Measurements from ENCODE around the gene SNORC. TPM values are rescaled to one million over a fixed set of nuclear protein-coding genes. Genes with fewer than 3 reads are reported as not detected.
A peak's percentile ranks its signal among the peaks of the same experiment; 100 is the strongest.

Gene SNORC
- total and polyA plus RNA-seq, 10 of the 15 experiments (the other 5 are each of a cell fraction or from before 2014, with no cell fraction given) = 0.04 to 0.74 (median 0.45) TPM; not detected in 4

DNA sequence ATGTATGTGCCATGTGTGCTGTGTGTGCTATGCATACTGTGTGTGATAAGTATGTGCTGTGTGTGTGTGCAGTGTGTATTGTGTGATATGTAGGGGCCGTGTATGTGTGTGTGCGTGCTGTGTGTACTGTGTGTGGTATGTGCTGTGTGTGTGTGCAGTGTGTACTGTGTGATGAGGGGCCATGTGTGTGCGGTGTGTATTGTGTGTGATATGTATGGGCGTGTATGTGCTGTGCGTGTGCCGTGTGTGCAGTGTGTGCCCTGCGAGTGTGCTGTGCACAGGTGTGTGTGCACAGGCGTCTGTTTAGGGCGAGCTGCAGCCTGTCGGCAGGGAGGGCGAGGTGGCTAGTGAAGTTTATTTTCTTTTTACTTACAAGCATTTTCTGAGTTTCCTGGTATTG is 16.1 kb downstream of the SNORC start:
- H3K9me3 ChIP-seq (replicated peaks; ENCODE audit: control insufficient read depth, insufficient read depth, low read length) = no peaks in the 10 kb centered on the region
- no TSS peak for BruUV-seq (replicated peaks)
- no peak overlapping the region for H3K4me2 ChIP-seq (ENCODE audit: control insufficient read depth, insufficient read depth)
- H4K20me1 ChIP-seq (ENCODE audit: control insufficient read depth, insufficient read depth) = no peaks in the 10 kb centered on the region
- CTCF ChIA-PET = interaction anchor here (1.5 kb wide), 1 partner anchor 168 kb away, joined by 6 read pairs; no protein-coding TSS in a partner anchor
- no peak overlapping the region for H2AFZ ChIP-seq (ENCODE audit: control insufficient read depth, low read depth, low read length)
- no peak for ATAC-seq
- no peak for DNase-seq (ENCODE audit: low read depth, low spot score)
- H3K27me3 ChIP-seq (replicated peaks in 1 of 2; ENCODE audit: control insufficient read depth in 2 of 2, insufficient read depth in 2 of 2, low read length in 1 of 2) = no peaks in the 10 kb centered on the region; a peak in 1 of 4 replicates
- no peak overlapping the region for H3K27ac ChIP-seq (ENCODE audit: control insufficient read depth, insufficient read depth)
- H3K9ac ChIP-seq (ENCODE audit: control insufficient read depth, insufficient read depth, low read length) = no peak overlapping the region
- RAD21 ChIA-PET (ENCODE audit: unreplicated experiment) = no interaction called here
- H3K36me3 ChIP-seq (ENCODE audit: control insufficient read depth in 2 of 2, insufficient read depth in 2 of 2, low read length in 1 of 2) = no peaks in the 10 kb centered on the region
- TF ChIP-seq NFXL1 (IDR thresholded peaks at IDR 0.05; ENCODE audit: borderline replicate concordance) (no peak), BCL3 (IDR thresholded peaks at IDR 0.05; ENCODE audit: borderline replicate concordance, insufficient read depth, low read depth, low read length, poor library complexity, severe bottlenecking) (peak; percentile 8)
- TF ChIP-seq, protein P1, sequence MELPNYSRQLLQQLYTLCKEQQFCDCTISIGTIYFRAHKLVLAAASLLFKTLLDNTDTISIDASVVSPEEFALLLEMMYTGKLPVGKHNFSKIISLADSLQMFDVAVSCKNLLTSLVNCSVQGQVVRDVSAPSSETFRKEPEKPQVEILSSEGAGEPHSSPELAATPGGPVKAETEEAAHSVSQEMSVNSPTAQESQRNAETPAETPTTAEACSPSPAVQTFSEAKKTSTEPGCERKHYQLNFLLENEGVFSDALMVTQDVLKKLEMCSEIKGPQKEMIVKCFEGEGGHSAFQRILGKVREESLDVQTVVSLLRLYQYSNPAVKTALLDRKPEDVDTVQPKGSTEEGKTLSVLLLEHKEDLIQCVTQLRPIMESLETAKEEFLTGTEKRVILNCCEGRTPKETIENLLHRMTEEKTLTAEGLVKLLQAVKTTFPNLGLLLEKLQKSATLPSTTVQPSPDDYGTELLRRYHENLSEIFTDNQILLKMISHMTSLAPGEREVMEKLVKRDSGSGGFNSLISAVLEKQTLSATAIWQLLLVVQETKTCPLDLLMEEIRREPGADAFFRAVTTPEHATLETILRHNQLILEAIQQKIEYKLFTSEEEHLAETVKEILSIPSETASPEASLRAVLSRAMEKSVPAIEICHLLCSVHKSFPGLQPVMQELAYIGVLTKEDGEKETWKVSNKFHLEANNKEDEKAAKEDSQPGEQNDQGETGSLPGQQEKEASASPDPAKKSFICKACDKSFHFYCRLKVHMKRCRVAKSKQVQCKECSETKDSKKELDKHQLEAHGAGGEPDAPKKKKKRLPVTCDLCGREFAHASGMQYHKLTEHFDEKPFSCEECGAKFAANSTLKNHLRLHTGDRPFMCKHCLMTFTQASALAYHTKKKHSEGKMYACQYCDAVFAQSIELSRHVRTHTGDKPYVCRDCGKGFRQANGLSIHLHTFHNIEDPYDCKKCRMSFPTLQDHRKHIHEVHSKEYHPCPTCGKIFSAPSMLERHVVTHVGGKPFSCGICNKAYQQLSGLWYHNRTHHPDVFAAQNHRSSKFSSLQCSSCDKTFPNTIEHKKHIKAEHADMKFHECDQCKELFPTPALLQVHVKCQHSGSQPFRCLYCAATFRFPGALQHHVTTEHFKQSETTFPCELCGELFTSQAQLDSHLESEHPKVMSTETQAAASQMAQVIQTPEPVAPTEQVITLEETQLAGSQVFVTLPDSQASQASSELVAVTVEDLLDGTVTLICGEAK (IDR thresholded peaks at IDR 0.05; ENCODE audit: borderline replicate concordance) = no peak
- FAIRE-seq = peak; percentile 68
- SMC1A ChIA-PET (ENCODE audit: uncharacterized antibody, unreplicated experiment) = no interaction called here
- POLR2A ChIA-PET = no interaction called here
- no peaks in the 10 kb centered on the region for H3K4me1 ChIP-seq (ENCODE audit: control insufficient read depth, insufficient read depth, low read length)
- intact Hi-C loops (cut with micrococcal nuclease; ENCODE audit: unreplicated experiment) (no loop called here), in situ Hi-C loops (cut with MboI) (no loop called here)
- no peaks in the 10 kb centered on the region for H3K79me2 ChIP-seq (ENCODE audit: control insufficient read depth, insufficient read depth, low read length)
- WGBS (ENCODE audit: insufficient coverage, insufficient replicate concordance, low lambda C conversion rate, missing lambda C conversion rate) = 59% methylated on average over 11 of the region's 11 CpGs
- no peak overlapping the region for H3K4me3 ChIP-seq

Data from GM12878 (cell line).